Activated CD8-positive, alpha-beta memory T cell treated with anti-CD3 and anti-CD28 coated beads, Interleukin-2, amount 50 U/mL, for 4 hours (primary cell): ENCODE data around the gene PSMB2.

Experiments
- DNase-seq: peaks from one replicate; pipeline ENCODE4 v3.0.0-alpha.2; 2020

The PSMB2 gene

DNA sequence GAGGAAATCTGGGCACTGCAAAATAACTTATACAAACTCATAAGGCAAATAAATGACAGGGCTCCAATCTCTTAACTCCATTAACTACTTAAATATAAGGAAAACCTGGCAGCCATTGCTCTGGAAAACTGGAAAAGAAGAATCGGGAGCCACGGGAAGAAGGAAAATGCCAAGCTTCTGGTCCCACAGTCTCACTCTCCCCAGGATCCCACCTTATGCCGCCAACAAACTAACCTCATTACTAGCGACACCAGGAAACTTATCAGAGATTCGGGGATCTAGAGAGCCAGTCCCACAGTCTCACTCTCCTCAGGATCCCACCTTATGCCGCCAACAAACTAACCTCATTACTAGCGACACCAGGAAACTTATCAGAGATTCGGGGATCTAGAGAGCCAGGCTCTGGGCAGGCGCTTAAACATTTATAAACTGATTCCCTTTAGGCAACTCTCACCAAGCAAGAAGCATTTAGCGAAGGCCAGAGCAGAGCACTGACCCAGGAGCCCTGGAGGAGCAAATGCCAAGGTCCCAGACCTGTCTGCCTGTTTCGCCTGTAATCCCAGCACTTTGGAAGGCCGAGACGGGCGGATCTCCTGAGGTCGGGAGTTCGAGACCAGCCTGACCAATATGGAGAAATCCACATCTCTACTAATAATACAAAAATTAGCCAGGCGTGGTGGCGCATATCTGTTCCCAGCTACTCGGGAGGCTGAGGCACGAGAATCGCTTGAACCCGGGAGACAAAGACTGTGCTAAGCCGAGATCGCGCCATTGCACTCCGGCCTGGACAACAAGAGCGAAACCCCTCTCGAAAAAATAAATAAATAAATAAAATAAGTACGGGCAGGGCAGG is 720 bp downstream of the PSMB2 start:
- no peak for DNase-seq

DNA sequence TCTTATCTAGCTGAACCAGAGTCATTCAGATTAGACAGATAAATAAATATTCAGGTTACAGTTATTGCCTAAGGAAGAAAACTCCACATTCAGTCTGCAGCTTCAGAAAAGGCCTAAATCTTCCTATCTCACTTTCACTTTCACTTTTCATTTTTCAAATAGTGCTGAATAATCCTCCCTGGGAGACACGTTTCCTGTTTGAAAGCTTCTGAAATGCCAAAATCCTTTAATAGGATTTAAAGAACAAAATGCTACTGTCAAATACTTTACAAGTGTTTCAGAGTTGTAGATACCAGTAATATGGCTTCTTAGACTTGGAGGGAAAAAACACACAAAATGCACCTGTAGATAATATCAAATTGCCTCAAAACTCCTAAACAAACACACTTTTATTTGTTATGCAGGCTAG is 3.9 kb downstream of the PSMB2 start:
- no peak for DNase-seq

DNA sequence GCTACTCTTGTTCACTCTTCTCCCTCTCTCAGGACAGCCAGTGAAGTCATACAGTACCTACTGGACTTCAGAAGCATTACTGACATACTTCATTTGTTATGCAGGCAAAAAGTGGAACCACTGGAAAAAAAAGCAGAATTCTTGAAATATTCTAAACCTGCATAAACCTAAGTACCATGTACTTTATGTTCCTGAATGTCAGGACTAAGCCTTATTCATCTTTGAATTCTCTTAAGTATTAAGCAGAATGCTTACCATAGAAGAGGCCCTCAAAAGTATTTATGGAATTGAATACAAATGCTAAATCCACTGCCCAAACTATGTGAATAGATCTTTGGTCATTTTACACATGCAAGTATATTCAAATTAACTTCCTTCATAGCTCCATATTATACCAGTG is 7.8 kb downstream of the PSMB2 start:
- DNase-seq, result no peak

DNA sequence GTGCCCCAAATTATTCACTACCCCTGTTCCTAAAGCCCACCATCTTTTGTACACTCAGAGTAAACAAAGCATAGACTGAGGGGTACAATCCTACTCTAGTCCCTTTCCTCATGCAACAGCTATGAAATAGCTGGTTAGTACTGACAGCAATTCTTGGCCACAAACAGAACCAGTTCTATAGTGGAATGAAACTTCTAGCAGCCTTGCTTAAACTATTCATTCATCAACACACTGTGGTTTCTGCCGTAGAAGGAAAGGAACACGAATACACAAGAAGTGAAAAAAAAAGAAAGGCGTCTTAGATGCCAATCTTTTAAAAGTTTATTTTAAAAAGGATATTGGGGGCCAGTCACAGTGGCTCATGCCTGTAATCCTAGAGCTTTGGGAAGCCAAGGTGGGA is 9.9 kb downstream of the PSMB2 start:
- no peak for DNase-seq

DNA sequence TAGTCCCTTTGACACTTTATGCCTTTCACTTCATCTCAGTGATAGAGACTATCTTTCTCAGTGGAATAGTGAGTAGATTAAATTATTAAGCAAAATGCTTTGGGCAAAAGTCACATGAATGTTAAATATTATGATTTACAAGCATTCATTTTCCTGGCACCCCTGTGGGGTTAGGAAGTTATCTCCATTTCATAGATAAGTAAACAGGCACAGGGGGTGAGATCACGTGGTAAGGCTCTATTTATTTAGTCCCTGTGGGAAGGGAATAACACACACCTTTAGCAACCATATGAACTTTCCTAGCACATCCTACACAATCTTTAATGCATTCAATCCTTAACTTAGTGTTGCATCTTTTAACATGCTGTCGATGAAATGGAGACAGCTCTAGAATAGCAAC is 12.3 kb downstream of the PSMB2 start:
- DNase-seq, result no peak

DNA sequence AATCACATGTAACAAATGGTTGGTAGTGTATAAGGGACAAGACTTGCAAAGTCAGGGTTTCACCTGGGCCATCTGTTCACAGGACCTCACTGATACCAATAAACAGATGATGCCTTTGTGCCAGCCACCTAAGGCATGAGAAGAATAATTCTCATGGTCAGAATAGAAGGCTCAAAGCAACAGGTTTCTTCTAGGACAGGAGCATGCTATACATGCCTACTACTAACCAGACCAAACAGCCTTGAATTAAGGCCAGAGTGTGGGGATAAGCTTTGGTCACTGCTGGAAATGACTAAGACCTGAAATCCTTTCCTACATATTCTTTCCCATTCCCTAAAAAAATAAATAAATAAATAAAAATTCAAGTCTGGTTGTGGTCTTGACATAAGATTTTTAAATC is 17.5 kb downstream of the PSMB2 start:
- no peak for DNase-seq

DNA sequence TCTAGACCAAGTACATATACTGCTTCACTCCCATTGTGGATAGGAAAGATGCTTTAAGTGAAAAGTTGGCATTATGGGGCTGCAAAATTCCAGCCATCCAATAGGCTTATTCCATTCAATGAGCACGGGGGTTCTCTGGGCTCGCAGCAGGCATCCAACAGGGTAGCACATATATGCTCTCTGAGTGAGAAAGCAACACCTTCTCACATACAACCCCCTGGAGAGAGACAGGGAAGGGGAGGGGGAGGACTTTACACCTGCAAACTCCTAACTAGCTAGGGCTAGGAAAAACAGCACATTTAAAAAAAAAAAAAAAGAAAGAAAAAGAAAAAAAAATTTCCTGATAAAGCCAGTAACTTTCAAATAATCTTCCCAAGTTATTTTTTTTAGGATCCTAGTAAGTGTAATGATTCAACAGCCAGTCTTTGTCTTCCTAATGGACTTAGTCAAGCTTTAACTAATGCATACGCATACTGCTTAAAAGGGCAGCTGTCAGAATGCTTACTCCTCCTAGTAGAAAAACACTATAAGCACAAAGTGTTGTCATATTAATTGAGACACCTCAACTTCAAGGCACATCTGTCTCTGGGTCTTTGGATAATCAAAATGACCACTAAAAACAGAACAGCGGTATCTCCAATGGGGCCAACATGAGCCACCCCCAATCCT is 18.7 kb downstream of the PSMB2 start:
- no peak for DNase-seq

DNA sequence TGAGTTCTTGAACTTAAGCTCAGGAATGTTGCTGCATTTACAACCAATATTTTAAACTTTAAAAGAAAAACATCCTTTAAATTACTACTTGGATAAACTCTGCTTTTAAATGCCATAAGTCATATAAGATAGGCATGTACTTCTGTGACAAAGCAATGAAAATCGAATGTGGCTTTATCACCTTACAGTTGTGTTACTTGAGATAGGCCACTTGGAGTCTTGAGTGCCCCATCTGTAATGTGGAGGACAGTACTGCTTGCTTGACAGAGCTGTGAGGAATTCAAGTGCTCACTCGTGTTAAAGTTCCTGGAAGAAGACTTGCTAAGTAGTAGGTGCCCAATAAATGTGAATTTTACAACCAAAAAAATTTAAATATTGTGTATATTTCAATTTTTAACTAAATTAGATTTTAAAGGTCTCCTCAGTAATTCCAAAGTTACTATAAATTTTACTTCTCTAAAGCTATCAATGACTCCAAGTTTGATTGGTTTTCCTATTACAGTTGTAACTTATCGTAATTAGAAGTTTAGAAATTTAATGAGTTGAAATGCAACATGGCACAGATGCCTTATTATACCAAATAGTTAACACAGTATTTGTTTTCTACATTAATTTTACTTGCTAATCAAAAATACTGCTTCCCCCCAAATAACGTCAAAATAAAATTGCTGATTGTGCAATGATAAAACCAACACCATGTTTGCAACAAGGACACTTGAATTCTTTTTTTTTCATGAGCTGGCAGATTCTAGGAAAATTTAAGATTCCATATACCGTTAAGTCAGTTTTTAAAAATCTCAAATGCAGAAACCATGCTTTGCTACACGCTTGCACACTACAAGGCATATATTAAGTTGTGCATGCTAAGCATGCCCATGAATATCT is 21.8 kb downstream of the PSMB2 start:
- no peak for DNase-seq

DNA sequence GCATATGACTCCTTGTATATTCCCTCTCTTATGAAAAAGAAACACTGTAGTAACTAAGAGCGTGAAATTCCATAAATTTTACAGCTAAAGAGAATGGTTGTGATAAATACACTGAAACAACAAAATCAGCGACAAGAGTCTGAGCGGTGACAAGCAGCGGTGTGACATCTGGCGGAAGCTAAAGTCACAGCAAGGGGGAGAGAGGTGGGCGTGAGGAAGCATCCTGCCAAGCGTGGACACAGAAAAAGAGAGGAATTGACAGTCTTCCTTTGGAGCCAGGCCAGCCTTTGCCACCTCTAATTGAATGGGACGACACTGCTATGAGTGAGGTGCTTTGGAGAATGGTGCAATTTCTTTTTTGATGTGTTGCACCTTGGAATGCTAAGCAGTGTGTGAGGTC is 25.9 kb downstream of the PSMB2 start:
- no peak for DNase-seq

DNA sequence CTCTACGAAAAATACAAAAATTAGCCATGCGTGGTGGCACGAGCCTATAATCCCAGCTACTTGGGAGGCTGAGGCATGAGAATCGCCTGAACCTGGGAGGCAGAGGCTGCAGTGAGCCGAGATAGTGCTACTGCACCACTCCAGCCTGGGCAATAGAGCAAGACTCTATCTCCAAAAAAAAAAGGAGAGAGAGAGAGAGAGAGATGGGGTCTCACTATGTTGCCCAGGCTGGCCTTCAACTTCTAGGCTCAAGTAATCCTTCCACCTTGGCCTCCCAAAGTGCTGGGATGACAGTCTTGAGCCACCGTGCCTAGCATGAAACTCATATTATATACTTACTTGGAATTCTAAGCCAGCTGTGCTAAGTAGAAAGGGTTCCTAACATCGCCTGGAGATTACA is 29.7 kb downstream of the PSMB2 start:
- DNase-seq, result no peak

DNA sequence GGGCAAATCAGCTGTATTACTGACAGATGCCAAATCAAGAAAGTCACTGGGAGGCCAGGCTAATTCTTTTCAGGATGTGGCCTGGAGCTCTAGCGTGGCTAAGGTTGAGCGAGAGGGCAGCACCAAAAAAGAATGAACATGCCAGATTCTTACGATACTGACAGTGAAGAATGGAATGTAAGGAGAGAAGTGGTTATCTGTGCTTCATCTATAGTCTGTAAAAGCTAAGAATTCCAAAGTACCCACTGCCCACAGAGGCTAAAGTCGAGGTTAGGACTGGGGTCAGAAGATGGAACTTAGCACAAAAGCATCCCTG is 35.5 kb downstream of the PSMB2 start:
- no peak for DNase-seq

DNA sequence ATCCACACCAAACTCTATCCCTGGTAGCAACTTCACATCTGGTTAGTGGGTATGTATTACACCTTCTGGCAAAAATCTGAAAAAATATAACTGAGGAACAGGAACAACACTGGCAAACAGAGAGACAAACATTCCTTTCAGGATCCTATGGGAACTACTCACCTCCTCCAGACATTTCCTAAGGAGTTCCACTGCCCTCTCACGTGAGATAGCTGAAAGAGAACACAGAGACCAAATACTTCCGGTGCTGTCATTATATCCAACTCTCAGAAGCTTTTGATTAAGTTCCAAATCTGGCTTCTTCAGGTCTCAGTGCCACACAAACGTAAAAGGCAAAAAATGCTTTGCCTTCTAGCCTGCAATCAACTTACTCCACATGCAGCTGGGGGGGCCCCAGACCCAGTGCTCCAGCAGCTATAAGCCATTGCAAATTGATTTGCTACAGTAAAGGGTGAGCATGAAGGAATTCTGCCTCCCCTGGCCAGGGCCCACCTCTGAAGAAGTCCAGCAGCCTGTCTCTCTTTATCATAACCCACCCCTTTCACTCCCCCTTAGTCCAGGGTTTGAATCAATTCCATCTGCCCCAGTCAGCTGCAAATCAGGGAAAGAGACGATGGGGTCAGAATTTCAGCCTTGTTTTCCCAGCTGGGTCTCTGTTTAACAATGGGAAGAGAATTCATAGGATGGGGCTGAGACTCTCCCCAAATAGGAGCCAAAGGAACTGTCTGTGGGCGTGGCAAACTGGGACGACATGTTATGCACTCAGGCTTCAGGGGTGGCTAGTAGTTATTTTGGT is 36.1 kb downstream of the PSMB2 start:
- DNase-seq, result no peak

DNA sequence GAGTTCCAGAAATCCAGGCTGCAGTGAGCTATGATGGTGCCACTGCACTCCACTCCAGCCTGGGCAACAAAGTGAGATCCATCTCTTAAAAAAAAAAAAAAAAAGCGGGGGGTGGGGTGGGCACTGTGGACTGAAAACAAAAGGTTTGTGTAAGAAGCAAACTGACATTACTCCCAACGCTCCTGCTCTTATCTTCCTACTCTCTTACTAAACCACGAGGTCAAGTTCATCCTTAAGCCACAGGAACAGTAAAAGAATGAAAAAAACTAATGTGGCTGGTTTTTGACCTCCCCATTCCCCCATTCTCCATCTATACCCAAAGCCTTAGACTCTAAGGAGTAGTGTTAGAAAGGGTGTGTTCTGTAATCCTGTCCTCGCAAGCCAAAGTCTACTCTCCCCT is 37.4 kb downstream of the PSMB2 start:
- DNase-seq, result no peak

DNA sequence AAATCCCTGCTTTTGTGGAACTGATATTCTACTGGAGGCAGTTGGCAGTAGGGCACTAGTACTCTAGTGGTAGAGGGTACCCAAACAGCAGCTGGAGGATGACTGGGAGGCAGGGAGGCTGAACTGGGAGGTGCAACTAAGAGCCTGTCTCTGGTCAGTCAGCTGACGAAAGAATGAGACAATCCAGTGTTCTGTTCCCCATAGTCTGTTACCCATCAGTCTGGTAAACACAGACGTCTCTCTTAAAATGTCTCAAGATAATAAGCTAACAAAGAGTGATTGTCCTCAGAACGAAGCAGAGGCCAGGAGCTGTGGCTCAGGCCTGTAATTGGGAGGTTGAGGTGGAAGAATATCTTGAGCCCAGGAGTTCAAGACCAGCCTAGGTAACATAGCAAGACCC is 37.9 kb downstream of the PSMB2 start:
- DNase-seq, result no peak

DNA sequence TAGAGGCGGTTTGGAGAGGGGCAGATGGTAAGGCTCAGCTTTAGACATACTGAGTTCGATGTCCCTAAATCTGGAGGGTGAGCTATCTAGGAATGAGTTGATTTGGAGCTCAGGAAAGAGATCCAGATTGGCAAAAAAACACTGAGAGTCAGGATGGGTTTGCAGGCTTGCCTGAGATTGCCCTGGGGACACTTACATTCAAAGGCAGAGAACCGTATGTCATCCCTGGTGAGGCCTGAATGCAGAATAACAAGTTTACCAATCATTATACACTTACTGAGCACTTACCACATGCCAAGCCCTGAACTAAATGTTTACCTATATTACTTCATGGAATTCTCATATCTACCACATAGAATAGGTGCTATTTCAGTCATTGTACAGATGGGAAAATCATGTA is 40.7 kb downstream of the PSMB2 start:
- DNase-seq, result no peak

DNA sequence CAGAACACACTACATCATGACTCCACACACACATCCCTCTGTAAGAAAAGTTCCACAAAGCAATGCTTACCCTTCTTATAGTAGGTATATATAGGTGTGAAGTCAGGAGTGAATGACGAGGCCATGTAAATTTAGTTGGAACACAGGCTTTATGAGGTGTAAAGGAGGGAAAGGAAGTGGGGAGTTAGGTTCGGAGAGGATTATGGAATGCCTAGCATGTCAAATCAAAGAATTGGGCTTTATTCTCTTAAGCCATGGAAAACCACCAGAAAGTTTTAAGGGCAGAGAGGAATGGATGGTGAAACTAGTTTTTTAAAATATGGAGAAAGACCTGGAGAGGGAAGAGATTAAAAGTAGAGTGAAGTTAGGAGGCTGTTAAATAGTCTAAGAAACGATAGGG is 41.9 kb downstream of the PSMB2 start:
- DNase-seq, result no peak

DNA sequence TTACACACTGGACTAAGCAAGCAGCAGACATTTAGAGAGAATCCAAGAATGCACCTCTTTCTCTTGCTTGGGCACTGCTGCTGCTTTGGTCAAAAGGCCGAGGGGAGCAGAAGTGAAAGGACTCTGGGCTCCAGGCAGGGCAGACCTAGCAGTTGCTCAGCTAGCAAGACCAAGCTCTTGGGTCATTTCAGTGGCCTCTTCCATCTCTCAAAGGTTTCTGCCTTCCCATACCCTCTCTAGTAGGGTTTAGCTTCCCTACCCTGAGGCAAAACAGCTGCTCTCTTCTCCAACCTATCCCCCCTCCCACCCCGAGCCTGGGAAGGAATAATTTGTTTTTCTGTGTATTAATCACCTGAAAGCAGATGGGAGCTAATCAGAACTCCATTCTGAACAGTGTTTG is 42.4 kb downstream of the PSMB2 start:
- no peak for DNase-seq

DNA sequence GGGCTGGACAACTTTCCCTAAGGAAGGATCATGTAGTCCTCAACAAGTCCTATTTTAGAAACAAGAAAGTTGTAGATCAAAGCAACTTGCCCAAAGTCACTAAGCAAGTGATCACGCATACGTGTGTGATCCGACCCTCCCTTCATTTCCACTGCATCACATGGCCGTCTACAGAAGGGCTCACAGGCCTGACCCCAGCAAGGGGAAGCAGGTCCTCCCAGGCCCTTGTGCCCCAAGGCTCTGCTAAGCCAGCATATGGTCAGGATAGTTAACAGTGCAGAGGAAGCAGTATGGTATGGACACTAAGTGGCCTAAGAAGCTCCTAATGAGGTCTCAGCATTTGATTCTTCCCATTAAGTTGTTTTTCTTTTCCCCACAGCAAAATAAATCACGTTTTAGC is 43.5 kb downstream of the PSMB2 start:
- DNase-seq, result no peak

DNA sequence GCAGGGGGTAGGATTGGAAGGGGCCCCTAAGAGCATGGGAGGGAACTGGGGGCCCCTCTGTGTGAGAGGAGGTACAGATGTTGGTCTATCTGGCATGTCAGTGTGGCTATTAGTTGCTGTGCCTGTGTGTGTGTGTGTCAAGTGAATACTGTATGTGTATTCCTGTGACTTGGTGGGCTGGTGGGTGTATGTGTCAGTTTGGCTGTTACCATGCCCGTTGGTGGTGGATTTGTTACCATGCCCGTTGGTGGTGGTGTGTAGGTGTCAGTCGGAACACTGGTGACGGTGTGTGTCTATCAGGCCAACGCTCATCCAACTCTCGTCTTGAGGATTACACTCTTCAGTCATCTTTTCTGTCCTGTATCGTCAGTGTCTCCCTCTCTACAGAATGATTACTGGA is 45.6 kb downstream of the PSMB2 start:
- DNase-seq, result no peak

DNA sequence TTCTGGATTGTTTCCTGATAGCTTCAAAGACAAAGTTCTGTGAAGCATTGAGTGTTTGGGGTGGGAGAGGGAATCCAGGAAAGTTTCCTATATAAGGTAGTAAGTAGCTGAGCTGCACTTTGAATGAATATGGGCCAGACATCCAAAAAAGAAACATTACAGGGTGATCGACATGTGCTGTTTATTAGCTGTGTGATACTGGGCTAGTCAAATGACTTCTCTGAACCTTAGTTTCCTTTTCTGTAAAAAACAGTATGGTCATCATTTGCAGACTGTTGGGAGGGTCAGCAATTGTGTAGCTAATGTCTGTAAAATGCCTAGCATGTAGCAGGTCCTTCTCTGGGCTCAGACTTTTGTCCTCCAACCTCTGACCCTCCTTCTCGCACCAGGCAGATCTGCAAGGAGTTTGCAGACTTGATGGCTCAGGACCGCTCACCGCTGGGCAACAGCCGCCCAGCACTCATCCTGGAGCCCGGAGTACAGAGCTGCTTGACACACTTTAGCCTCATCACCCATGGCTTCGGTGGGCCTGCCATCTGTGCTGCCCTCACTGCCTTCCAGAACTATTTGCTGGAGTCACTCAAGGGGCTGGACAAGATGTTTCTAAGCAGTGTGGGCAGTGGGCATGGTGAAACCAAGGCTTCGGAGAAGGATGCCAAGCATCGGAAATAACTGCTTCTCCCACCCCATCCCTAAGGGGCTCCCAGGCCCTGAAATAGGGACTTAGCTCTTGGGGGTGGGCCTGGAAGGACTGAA is 47.1 kb downstream of the PSMB2 start:
- DNase-seq, result no peak

DNA sequence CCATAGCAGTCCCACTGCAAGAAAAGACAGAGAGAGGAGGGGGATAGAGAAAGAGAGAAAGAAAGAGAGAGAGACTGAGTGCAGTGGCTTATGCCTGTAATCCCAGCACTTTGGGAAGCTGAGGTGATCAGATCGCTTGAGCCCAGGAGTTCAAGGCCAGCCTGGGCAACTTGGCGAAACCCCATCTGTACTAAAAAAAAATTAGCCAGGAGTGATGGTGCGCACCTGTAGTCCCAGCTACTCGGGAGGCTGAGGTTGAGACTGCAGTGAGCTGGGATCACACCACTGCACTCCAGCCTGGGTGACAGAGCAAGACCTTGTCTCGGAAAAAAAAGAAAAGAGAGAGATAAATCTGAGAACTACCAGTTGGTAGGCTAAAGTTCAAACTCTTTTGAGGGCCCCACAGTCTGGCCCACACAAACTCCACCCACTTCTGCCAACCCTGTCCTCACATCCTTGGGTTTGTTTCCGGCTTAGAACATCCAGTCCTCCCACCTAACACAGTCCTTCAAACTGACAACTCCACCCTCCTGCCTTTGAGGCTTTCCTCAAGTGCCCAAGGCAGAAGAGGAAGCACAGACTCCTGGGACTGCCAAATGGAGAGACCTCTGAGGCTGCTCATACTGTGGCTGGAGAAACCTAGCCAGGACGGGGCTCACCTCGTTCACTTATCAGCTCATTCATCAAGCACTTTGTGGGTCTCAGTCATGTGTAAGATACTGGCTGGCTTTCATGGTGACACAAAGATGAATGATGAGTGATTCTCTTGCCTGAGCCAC is 48.1 kb downstream of the PSMB2 start:
- no peak for DNase-seq
